ENCODE measurements around the gene LRG1. TPM values are rescaled to one million over a fixed set of nuclear protein-coding genes. Genes with fewer than 3 reads are reported as not detected.
A peak's percentile ranks its signal among the peaks of the same experiment; 100 is the strongest.

The LRG1 gene, protein sequence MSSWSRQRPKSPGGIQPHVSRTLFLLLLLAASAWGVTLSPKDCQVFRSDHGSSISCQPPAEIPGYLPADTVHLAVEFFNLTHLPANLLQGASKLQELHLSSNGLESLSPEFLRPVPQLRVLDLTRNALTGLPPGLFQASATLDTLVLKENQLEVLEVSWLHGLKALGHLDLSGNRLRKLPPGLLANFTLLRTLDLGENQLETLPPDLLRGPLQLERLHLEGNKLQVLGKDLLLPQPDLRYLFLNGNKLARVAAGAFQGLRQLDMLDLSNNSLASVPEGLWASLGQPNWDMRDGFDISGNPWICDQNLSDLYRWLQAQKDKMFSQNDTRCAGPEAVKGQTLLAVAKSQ
- polyA plus RNA-seq (ENCODE audit: insufficient read length), result 0.43 TPM

DNA sequence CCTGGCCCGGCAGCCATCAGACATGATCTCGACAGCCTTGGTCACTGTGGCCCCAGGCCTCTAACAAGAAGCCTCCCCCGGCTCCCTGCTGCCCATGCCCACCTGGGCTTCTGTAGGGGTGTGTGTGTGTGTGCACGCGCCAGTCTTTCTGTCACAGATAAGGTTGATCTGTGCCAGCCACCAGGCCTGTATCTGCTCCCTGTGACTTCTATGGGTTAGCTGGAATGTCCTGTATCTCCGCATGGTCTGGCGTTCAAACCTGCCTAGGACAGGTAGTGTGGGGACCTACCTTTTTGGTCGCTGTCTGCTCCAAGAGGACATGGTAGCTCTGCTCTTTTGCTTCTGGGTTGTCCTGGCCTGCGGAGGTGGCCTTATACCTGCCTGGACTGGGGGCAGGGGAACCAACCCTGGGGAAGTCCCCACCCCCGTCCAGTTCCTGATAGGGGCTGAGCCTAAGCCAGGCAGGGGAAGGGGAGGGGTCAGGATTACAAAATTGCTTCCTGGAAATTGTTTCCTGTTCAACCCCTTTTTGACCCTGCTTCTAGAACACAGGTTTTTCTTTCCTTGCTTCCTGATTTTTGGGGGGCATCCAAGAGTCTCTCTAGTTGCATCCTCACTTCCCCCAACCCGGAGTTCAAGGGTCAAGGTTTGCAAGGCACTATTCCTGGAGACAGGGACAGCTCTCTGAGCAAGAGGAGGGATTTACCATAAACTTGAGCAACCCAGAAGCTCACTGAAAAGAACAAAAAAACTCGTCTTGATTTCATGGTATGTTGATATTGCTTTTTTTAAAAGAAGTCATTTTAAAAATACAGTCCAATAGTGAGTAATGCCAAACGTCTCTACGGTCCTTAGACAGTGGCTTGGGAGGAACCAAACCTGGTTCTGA lies at the start of gene LRG1:
Gene LRG1 (minus strand): TSS at position 344 of the 889 bp plus-strand sequence. CDS start 23 bp downstream, at position 321.
- DNase-seq, result no peak

DNA sequence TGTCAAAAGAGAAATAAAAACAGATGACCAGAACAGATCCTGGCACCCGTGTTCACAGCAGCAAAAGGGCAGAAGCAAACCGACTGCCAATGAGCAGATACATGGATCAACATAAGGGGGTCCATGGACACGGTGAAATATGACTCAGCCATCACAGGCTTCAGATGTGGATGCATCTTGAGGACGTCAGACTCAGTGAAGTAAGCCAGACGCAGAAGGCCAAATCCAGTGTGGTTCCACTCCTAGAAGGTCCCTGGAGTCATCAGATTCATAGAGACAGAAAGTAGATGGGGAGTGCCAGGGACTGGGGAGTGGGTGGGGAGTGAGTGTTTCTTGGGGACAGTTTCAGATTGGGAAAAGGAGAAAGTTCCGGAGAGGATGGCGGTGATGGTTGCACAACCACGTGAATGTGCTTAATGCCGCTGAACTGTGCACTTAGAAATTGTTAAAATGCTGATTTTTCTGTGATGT lies 48.5 kb upstream of the LRG1 start:
- DNase-seq, result no peak

DNA sequence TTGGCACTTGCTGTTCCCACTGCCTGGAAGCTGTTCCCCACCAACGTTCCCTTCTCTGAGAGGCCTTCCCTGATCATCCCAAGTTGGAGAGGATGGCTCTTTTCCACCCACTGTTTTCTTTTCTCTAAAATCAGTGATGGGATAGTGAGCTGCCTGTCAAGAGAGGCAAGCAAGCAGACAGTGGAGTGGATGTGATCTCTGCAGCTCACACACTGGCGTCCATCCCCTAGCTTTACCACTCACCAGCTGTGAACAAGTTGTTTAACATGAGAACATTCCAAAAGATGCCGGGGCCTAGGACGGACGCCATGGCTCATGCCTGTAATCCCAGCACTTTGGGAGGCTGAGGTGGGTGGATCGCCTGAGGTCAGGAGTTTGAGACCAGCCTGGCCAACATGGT lies 47.7 kb upstream of the LRG1 start:
- DNase-seq, result no peak

DNA sequence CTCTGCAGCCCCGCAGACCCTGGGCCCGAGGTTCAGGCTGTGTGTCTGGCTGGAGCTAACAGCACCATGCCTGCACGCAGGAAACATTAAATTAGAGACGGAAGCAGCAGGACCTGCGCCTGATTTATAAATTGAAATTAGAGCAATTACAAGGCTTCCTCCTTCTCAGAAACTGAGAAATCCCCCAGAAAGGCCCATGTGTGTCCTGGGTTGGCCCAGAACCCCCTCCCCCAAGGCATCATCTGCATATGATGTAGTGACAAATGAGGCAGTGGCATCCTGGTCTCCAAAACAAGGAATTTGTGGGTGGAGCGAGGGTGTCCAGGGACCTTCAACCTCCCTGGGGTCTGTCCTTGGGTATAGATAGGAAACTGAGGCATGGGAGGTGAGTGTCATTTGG lies 46.9 kb upstream of the LRG1 start:
- no peak for DNase-seq

DNA sequence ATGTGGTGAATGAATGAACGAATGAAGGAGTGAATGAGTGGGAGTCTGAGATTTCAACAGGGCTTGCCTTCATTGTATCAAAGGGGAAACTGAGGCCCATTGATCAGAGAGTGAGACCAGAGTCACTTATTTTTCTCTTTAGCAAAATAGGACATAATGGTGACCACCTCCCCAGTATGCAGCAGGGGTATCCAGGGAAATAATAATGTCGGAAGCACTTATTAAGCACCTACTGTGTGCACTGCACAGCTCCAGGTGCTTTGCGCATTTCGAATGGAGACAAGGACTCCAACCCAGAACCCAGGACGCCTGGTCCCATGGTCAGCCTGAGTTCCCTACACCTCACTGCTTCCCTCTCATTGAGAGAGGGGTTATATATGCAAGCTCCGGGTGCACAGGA lies 46.4 kb upstream of the LRG1 start:
- no peak for DNase-seq

DNA sequence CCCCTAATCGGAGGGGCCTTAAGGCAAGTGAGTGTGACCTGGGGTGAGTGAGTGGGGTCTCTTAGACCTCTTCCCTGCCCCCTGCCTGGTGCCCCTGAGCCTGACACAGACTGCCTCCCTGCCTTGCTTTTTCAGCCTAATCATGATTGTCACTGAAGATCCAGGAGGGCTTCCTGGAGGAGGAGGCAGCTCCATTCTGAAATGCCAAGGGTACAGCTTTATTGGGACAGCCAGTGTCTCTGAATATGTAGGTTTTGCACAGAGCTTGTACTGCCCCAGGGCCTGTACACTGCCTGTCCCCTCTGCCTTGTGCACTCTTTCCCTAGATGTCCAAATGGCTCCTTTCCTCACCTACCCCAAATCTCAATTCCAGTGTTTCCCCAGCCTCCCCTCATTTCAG lies 45.7 kb upstream of the LRG1 start:
- no peak for DNase-seq

DNA sequence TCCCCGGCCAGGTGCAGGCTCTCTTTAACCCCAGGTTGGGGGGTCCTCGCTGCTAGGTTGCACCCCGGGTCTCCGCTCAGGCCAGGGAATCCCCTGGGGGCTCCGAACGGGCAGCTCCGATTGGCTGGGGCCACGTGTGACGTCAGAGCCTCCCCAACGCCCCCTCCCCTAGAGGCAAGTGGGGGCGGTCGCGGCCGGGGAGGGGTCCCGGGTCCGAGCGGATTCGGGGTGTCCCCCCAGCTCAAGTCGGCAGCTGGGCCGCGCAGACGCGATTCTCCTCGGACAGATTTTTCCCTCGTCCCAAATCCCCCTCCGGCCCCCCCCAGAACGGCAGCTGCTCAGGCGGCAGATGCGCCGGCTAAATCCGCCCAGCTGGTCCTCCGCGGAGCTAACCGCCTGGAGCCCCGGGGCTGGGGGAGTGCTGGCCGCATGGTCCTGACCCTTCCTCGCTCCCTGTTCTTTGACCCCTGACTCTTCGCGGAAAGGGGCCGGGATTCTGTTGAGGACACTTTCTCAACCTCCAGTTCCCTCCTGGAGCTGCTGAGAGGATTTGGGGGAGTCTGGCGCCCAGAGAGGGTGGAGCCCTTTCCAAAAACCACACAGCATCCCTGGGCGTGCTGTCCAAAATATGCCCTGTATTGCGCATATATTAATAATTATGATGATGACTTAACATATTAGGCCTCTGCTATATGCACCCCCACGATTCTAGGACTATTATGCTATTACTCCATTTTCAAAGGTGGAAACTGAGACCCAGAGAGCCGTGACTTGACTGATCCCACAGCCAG lies 45.0 kb upstream of the LRG1 start:
- DNase-seq, result peak; percentile 75

DNA sequence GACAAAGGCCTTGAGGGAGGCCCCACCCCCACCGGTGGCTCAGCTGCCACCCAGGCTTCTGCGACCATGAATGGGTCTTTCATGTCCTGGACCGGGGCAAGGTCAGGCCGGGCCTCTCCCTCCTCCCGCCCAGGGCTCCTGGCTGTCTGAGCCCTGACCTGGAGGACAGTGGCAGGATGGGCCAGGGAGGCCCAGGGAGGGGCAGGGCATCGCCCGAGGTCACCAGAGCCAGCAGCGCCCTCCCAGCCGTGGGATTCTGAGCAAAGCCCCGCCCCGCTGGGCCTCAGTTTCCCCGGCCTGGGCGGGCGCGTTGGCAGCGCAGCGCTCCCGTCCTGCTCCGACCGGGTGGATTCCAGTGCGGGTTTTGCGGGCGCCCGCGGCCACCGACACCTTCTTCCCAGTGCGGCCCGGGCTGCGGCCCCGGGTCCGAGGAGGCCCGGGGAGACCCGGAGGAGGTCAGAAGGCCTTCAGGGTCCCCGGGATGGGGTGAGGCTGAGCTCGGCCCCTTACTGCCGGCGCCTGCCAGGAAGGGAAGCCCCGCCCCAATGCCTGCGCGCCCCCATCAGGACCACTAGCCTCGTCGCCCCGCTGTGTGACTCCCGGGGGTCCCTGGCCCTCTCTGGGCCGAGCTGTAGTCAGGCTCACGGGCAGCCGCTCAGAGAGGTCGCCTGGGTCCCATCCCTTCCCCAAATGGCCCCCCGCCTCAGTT lies 44.3 kb upstream of the LRG1 start:
- no peak for DNase-seq

DNA sequence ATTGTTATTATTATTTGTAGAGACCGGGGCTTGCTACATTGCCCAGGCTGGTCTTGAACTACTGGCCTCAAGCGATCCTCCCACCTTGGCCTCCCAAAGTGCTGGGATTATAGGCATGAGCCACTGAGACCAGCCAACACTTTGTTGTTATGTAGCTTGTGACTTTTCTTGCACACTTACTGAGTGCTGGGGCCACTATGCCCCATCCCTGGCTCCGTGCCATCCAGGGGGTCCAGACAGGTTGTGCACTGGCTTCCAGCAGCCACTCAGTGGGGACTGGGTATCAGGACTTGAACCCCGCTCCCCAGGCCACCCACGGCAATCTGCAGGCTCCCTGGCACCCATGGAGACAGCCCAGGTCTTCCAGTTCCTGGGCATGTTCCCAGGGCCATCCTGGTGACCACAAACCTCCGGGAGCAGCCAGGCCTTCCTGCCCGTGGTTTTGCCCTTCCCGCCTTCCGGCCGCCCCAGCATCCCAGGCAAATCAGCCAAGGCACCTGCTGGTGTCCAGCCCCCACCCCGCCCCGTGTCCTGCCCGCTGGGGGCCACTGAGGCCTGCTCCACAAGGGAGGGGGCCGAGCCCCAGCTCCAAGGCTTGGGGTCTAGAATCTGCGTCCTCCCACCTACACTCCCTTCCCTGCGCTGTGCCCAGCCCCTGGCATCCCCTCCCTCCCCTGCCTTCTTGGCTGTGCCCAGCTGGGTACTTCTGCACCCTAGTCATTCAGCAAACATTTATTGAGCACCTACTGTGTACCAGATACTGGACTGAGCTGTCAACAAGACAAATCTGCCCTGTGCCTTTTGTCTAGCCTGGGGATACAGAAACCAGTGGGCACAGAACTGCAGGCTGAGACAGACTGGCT lies 43.4 kb upstream of the LRG1 start:
- DNase-seq, result no peak

DNA sequence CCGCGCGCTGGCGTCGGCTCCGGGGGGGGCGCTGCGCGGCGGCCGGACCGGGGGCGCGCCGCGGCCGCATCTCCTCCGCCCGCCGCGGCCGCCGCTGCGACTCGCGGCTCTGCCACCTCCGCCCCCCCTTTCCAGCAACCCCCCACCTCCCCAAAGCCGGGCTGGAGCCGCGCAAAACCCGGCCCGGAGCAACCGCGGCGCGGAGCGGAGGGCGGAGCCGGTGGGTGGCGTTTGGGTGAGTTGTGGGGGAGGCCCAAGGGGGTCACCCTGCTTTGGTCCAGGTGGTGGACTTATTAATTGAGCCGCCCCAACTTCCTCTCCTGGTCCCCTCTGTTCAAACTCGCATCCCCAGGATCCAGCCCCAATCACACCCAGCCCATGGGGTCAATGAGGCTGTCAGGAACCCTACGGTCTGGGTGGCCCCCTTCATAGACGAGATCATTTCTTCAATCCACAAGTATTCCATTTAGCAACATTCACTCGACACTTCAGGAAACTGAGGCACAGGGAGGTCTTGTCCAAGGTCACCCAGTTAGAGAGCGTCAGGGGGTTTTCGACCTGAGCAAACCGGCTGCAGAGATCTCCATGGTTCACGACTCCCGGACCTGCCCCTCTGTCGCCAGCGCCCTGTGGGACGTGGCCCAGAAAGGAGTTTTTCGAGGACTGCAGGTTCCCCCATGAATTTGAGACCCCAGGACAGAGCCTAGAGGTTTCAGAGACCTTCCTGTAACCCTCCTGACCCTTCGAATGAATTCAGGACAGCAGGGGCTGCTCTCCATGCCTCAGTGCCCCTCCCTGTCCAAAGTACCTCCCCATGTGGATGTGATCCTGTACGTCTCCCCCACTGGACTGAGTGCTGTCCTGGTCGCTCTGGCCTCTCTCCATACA lies 42.1 kb upstream of the LRG1 start:
- no peak for DNase-seq

DNA sequence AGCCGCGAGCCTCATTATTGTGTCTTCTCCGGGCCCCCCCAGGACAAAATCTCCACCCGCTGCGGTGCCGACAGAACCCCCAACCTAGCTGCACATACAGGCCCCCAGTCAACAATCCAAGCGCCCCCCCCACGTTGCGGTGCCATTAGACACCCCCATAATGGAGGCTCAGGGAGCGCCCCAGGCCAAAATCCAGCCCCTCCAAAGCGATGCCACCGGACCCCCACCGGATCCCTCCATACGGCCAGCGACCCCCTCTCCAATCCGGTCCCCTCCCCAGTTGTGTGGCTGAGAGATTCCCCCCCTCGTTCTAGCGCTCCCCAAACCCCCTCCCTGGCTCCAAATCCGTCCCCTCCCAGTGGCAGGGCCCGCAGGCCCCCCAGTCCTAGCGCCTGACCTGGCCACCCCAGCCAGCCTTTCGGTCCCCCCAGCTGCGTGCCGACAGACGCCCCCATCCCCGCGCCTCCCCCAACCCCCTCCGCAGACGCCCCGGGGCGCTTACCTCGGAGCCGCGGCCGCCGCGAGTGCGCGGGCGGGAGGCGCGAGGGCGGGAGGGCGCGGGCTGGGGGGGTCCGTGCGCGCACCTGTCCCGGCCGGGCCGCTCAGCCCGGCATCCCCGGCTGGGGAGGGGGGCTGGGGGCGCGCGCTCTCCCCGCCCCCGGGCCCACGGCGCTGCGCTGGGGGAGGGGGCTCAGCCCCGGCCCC lies 41.3 kb upstream of the LRG1 start:
- DNase-seq, result no peak

DNA sequence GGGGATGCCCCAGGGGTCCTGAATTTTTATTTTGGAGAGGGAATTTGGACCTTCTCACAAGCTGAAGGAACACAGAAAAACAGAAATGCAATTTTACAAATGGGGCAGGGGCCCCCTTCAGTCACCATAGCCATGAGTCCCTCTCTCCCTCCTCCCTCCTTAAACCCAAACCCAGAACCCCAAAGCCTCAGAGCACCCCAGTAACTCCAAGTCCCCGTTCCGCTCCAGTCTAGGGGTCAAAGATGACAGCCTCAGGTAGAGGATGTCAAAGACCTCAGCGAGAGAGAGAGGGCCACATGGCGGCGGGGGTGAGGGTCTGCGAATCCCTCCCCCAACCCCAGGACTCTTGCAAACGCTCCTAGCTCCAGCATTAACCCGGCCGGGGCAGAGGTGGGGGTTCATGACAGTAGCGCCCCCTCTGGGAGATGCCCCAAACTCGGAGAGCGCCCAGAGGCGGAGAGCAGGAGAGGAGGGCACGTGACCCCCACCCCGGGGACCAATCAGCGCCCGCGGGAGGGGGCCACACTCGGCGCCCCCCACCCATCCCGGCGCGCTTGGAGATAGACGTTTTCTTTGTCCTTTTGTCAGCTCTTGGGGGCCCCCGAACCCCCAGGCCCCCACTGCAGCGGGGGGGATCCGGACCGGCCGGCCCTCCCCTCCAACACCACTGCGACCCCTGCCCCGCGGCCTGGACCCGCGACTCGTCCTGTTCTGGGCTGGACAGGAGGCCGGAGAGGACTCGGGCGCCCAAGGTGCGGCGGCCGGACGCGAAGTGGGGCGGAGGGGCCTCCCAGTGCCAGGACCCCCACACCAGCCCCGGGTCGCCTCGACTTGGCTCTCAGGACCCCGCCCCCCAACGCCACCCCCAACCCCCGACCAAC lies 40.4 kb upstream of the LRG1 start:
- DNase-seq, result no peak

DNA sequence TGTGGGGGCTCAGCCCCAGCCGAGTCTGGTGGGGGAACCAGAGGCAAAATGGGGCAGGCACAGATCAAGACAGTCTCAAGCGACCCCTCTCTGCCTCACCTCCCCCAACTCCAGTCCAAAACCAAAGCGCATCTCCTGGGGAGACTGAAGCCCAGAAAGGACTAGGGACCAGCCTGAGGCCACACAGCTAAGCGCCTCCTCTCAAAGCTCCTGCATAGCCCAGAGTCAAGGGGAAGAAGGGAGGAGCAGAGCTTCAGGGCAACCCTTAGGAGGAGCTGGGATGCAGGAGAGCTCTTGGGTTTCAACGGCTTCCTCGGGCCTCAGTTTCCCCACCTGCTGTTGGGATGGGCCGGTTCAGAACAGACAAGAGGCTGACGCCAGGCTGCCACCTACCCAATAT lies 39.6 kb upstream of the LRG1 start:
- no peak for DNase-seq

DNA sequence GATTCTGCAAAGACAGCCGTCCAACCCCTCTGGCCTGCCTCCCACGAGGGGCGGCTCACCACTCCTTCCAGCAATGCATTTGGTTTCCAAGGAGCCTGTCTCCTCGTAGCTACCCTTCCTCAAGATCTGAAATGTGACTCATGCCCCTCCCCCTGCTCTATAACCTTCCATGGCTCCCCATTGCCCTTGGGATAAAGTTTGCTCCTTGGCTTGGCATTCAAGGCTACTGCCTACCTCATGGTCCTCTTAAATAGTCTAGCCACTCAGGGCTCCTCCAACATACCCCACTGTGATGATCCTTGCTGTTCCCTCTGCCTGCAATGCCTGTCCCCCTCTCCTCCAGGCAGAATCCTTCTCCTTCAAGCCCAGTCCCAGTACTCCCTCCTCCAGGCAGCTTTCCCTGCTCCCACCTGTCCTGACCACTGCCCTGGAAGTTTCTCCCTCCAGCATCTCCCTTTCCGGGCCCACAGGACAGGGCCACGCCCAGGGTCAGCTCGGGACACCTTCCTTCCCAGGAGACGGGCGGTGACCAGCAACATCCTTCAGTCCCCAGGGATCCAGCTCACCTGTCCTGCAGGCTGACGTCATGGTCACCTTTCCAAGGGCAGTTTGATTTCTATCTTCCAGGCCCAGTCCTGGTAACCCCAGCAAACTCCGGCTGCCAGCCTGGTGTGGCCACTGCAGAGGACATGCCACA lies 38.9 kb upstream of the LRG1 start:
- no peak for DNase-seq

DNA sequence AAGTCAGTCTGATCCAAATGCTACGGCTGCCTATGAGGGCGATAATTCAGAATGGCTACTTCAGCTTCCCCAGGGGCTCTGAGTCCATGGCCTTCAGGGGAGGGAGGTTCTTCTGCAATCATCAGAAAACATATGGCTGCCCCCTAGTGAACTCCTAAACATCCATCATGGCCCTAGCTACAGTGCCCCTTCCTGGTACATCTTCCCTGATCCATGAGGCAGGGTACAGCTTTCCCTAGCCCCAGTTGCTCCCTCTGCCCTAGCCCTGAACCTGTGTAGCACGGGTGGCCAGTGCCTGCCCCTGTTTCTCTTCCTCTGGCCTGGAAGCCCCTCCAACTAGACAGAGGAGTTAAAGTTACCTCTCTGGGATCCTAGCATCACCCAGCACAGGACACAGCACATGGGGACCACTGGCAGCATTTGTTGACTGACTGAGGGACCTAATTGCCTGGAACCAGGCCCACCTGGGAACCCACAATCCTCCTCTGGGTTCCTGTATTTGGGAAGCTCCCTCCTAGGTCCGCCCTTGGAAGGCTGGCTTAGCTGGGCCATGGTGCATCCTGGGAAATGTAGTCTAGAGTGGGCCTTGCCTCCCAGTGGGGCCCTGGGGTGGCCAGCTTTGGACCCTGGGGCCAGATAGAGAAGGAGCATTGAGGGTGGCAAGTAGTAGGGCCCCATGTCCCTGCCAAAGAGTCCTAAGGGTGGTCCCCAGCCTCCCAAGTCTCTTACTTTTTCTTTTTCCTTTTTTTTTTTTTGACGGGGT lies 37.4 kb upstream of the LRG1 start:
- DNase-seq, result no peak

DNA sequence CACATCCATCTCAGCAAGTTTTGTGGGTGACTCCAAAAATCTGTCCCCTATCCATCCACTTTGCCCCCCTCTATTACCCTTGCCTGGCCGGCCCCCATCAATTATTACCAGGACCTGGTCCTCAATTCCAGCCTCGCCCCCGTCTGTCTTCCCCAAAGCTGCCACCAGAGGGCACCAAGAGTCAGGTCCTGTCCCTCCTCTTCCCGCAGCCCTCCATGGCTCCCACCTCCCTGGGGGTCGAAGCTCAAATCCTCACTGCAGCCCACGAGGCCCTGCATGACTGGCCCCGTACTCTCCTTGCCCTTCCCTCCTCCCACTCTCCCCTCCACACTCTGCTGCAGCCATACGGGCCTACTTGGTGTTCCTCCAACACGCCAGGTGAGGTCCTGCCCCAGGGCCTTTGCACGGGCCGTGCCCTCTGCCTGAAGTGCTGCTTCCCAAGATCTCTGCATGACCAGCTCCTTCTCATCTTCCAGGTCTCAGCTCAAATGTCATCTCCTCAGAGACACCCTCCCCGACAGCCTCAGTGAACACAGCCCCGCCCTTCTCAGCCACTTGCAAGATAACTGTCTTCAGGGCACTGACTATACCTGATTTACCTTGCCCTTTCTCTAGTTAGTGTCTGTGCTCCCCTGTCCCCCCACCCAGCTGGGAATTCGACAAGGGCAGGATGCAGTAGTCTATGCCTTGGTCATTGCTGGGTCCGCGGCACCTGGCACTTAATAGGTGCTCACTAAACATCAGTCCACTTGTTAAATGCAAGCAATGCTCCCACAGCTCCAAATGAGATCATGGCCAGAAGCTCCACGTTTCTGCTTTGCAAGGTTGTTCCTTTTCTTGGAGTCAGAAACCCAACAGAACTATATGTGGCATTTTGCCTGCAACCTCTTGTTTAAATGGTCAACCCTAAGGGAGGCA lies 36.4 kb upstream of the LRG1 start:
- no peak for DNase-seq

Data from hindlimb muscle (tissue), 1 donor.